ENCODE measurements around the gene ZIM2.

The ZIM2 gene

DNA sequence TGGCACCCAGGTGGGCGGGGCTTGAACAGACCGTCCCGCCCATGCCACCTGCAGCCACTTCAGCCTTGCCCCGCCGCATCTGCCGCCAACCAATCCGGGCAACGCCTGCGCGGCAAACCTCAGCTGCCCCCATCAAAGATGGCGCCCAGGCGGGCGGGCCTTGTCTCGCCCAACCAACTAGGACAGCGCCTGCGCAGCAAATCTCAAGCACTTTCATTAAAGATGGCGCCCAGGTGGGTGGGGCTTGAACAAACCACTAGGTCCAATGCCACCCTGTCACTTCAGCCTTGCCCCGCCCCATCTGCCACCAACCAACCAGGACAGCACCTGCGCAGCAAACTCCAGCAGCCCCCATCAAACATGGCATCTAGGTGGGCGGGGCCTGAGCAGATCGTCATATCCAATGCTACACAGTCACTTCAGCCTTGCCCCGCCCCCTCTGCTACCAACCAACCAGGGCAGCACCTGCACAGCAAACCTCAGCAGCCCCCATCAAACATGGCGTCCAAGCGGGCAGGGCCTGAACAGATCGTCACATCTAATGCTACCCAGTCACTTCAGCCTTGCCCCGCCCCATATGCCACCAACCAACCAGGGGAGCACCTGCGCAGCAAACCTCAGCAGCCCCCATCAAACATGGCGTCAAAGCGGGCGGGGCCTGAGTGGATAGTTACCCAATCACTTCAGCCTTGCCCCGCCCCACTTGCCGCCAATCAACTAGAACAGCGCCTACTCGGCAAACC is 1.4 kb downstream of the ZIM2 start:
- peak; percentile 96 for DNase-seq

DNA sequence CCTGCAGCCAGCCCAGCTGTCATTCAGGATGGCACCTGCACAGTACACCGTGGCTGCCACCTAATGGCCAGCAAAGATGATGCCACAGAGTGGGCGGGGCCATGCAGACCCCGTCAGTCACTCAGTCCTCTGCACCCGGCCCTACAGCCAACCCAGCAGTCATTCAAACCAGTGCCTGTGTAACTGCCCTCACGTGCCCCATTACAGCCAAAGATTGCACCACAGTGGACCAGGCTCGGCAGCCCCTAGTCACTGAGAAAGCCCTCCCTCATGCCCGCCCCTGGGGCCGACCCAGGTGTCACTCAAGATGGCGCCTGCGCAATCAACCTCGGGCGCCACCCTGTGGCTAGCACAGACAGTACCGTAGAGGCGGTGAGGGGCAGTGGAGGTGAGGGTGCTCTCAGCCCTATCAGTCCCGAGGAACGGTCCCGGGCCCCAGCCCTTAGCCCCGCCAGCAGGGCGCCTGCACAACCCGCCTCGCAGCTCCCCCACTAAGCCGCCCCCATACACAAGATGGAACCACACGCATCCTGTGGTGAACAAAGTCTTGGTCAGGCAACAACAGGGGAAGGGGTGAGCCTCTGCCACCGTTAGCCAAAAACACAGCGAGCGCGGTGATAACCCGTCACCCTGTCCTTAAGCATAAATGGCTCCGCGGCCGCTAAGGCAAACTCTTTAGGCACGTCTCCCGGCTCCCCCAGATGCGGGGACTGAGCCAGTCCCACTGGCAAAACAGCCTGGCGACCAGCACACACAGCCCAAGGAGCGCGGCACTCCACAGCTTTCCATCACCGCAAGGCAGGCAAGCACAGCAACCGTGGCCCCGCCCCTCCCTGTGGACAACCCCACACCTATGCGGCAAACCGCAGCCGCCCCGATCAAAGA is 2.3 kb downstream of the ZIM2 start:
- DNase-seq = peak; percentile 63

DNA sequence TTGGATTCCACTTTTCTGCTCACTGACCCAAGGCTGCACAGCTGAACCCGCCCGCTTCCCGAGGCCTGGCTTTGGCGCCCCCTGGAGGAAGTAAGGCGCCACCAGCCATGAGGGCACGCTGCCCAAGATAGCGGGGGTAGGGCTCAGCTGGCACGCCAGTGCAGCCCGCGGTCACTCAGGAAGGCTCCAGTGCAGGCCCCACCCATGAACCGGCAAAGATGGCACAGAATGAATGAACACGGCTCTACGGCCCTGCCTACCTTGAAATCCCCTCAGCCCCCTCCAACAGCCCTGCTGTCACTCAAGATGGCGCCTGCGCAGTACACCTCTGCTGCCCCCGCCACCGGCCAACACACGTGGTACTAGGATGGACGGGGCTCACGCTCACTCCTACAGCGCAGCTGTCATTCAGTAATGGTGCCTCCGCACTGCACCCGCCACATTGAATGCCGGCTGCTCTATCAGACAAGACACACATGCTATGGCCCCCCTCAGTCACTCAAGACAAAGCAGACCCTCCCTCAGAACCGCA is 3.0 kb downstream of the ZIM2 start:
- DNase-seq = peak; percentile 47

DNA sequence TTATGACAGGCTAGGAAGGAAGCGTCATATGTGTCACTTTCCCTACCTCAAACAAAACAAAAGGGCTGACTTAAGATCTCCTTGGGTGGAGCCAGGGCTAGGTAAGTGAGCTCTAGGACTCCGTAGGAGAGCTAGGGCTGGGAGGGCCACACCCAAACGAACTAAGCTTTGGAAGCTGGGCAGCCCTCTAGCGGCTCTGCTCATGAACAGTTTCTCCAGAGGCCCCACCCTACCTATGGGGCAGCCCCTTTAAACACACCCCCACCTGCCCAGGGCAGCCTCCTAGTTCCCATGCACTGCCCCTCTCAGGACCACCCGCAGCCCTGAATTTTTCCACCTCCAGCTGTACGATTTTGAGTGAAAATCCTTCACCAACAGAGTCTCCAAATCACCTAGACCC is 3.5 kb downstream of the ZIM2 start:
- no peak for DNase-seq

DNA sequence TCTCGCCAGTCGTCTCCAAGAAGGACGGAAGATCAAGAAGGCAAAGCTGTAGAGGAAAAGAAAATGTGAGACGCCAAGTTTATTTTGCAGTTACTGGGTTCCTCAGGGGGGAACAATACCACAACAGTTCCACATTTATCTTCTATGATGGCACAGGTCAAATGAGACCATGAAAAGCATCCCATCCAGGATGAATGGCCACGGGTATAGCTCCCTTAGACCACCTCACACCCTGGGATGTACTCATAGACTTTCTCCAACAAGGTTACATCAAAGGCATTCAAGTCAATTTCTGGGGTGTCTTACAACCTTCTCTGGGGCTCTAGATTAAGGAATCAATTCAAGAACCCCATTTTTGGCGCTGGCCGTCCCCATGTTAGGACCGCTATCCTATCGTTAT is 4.5 kb downstream of the ZIM2 start:
- DNase-seq = no peak

DNA sequence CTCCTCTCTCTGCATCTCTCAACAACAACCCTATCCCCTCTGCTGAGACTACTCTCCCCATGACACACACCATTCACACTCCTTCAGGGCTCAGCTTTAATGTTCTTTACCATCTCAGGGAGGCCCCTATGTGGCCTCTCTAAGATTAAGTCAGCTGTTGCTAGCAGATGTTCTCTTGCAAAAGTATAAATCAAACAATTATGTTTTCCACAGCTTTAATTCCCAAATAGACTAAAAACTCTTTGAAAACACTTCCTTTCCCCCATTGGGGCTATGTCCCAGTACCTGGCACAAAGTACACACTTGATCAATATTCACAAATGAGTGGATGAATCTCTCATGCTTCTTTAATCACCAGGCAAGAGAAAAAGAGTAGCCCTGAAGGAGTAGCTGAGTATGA is 5.1 kb downstream of the ZIM2 start:
- no peak for DNase-seq

DNA sequence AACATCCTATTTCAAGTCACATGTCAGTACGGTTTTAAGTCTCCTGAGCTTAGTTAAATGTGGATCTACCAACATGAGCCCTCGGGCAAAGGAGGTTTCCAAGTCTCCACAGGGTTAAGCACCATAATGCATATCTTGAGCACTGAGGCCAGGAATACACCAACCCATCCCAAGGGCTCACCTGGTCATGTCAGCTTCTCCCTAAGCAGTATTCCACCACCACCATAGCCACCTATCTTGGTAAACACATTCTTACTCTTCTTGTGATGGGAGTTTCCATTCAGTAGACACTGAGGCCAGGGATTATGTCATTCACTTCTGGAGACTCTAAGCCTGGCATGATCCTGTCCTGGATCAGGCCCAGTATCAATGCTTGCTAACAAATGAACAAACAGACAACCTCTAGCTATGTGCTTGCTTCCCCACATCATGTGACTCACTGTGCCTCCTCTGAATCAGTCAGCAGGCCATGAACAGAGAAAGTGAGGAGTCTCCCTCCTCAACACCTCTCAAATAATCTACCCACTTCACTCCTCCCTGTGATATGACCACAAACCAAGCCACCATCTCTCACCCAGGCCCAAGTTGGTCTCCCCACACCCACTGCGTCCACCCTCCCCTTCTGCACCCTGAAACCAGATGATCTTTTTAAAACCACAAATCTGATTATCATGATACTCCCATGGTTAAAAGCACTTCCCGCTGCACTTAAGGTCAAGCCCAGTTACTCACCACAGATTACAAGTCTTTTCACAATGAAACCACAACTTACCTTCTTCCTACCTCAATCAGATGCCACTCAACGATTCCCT is 5.8 kb downstream of the ZIM2 start:
- no peak for DNase-seq

DNA sequence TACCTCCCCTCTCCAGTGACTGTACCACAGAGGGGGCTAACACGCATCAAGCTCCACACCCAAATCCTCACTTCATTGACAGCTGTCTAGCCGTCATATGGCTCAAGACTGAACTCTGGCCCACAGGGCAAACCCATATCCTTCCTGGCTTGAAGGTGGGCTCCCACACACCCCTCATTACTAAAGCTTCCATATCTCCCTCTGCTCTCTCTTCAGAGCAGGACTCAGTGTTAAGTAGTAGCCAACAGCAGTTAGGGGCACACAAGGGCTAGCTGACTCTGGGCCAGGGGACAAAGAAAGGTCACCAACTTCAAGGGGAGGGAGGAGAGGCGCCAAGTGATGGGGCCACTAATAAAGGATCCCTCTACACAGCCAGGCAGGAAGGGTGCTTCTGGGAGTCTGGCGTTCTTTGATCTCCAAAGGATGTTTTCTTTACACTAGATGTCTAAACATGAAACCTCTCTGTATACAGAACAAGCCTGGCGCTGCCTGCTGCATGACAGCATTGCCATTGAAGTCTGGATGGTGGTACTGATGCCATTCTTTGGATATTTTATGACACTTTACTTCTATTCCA is 8.1 kb downstream of the ZIM2 start:
- no peak for DNase-seq

DNA sequence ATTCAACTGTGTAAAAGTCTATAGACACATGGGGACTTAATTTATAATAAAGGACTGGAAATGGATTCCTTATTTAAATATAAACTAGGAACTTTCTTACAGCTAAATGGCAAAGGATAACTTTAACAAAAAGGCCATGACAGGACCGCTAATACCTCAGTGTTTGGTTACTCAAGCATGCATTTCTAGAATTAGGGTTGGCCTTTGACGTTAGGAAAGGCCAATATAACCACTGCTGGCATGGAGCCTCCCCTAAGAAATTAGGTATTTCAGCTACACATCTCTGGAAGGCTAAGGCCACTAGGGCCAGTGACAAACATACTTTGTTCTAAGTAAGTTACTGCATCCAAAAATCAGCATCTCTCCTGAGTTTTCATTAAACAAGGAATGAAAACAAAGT is 9.3 kb downstream of the ZIM2 start:
- no peak for DNase-seq

DNA sequence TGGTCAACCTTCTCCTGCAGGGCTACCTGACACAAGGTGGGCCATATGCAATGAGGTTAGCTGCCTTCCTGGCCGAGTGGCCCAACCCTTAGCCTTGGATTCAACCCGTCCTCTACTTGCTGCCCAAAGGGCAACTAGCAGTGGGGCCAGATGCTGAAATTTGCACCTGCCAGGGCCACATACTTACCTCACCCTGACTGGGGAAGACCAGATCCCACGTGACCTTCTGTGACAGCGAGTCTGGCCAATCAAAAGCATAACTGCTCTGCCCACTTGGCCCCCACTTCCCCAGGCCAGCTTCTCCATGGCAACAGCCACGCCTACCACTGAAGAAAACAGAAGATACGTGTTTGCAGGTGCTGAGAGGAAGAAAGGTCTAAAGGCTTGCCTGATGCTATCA is 10.9 kb downstream of the ZIM2 start:
- no peak for DNase-seq

DNA sequence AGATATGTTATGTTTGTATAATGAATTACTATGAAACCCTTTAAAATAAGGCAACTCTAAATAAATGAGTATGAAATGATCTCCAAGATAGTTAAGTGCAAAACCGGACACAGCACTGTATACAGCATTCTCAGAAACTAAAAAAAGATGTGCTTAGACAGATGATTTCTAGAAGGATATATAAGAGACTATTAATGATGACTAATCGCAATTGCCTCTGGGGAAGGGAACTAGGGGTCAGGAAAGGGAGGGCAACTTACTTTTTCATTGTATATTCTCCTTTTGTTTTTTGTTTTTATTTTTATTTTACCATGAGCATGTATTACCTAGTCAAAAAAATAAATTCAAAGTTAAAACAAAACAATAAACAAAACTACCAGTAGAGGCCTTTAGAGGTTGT is 12.8 kb downstream of the ZIM2 start:
- no peak for DNase-seq

DNA sequence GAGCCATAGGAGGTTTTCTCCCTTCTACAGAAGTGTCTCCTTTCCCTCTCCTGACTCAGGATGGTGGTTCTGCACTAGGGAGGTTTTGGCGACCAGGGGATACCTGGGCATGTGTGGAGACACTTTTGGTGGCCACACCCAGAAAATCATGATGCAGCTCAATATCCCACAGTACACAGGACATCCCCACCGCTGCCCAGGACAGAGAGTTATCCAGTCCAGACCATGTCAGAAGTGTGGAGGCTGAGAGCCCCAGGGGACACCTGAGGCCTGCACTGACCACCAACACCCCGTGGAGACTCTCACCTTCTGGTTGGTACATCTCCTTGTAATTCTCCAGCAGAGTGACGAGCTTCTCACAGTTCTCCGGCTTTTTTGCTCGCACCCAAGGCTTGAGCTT is 16.6 kb downstream of the ZIM2 start:
- DNase-seq = no peak

DNA sequence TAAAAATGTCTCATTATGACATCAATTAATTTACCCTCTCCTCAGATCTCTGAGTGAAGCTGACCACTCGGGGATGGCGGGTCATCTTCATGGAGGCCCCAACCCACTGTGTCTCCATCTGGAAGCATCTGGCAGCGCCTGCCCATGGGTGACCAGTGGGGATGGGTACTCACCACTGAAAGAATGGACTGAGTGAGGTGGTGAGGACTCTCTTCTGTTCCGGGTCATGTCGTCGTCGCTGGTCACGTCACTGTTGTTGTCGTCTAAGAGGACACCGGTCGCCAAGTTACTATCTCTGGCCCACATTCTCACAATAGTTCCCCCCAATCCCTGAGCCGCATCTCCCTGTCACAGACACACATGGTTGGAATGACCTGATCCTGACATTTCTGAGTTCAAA is 17.1 kb downstream of the ZIM2 start:
- DNase-seq = no peak

DNA sequence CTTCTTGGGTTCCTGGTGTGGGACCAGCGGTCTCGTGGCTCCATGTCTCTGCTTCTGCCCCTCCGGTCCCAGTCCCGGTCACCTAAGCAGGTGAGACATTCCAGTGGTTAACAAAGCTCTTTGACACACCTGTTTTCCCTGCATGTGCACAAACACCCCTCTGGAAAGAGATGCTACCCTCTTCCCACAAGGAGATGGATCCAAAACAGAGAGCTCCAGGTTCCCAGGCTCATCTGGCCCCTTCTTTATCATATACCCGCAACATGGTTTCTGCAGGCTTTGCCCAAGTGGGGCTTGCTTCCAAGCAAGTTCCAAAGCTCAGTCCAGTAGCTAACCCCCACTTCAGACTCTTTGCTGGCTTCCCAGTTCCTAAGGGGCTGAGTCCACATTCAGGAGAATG is 17.8 kb downstream of the ZIM2 start:
- DNase-seq = no peak

DNA sequence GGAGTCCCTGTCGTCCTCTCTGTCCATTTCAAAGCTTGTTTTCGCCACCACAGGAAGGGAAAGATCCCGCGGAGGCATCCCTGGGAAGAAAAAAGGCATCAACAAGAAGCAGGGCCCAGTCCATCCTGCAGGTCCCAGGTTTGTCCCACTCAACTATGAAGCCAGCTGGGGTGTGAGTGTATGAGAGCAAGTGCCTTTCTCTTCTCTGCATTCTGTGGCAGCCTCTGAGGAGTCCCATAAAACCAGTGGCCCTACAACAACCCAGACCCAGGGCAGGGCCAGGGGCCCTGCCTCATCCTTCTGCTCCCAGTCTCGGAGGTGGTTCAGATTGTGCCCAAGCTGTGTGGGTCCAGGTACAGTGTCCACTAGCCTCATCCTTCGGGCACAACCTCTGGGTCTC is 18.9 kb downstream of the ZIM2 start:
- no peak for DNase-seq

DNA sequence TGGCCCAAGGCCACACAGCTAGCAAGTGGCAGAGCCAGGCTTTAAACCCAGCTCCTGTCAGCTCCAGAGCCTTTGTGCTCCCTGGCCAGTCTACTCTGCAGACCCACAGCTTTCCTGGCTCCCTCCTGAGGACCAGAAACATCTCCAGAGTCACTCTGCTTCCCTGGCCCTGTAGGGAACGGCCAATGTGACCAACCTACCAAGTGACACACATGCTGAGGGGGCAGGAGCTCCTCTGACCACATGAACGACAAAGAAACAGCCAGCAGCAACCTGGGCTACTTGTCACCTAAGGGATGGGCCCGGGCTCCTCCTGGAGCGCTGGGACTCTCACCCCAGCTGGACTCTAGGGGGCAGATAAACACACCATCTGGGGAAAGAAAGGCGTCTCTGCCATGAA is 19.3 kb downstream of the ZIM2 start:
- DNase-seq = no peak

DNA sequence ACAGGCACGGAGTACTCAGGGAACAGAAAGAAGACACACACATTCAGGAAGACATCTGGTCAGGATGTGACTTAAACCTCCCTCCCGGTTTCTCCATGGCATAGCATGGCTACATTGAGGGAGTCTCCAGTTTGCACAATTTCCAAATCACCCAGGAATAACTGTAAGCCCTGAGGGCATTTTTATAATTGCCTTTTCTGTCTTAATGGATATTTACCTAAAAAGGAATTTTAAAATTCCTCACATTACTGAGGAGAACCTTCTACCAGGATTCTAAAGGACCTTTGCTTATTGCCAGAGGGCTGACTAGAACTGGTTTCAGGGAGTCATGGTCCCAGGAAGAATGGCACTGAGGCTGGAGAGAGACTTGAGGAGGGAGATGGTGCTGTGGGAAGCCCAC is 21.4 kb downstream of the ZIM2 start:
- no peak for DNase-seq

DNA sequence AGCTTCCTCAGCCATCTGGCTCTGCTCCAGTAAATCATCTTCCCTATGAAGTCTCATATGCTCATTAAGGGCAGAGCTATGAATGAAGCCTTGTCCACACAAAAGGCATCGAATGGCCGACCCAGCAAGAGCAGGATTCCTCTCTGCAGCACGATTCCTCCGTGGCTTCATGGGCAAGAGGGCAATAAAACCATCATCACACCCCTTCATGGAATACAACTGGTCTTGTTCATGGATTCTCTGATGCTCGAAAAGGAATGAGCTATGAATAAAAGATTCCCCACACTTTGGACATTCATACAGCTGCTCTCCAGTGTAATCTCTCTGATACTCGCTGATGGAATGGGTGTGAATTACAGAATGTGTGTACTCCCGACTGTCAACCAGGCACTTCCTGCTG is 25.9 kb downstream of the ZIM2 start:
- DNase-seq = no peak

DNA sequence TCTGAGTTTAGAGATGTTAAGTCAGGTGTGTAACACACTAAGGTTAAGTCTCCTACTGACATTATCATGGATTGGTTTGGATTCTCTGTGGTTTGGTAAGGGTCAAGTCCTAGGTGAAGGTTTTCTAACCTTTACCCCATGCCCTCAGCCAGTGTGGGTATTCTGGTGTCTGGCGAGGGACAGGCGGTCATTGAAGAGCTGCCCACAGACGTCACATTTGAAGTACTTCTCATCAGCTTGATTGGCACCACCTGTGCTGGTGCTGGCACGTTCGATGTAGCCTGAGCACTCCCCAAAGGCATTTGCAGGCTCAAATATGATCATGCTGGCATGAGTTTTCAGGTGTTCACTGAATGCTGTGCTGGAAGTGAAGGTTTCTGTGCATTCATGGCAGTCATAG is 27.0 kb downstream of the ZIM2 start:
- DNase-seq = no peak

DNA sequence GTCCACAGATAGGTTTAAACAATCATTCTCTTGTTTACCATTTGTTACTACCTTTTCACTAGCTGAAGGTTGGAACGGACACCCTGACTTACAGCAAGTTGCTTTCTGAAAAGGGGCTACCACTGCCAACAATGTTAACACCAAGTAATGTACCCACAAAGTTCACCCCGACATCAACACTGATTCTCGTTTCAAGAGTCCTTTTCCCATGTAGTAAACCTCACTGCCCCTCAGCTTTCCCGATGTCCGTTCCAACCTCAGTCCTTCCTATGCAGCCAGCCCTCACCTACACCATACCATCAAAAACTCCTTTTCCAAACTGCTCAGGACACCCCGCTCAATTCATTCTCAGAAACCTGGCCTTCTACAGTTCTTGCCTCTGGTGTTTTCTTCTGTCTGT is 29.0 kb downstream of the ZIM2 start:
- DNase-seq = no peak

DNA sequence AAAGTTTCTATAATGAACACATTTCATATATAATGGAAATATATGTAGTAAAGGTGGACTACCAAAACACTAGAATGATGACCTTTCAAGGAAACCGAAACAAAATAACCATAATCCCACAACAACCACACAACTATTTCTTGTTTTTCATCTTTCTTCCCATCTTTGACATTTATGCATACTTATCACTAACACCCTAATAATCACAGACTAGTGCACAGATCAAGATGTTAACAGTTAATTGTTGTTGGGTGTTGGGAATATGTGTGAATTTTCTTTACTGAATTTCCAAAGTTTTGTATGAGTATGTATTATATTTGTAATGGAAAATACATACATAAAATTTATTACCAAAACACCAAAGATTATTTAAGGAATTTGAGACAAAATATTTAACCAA is 30.3 kb downstream of the ZIM2 start:
- no peak for DNase-seq

DNA sequence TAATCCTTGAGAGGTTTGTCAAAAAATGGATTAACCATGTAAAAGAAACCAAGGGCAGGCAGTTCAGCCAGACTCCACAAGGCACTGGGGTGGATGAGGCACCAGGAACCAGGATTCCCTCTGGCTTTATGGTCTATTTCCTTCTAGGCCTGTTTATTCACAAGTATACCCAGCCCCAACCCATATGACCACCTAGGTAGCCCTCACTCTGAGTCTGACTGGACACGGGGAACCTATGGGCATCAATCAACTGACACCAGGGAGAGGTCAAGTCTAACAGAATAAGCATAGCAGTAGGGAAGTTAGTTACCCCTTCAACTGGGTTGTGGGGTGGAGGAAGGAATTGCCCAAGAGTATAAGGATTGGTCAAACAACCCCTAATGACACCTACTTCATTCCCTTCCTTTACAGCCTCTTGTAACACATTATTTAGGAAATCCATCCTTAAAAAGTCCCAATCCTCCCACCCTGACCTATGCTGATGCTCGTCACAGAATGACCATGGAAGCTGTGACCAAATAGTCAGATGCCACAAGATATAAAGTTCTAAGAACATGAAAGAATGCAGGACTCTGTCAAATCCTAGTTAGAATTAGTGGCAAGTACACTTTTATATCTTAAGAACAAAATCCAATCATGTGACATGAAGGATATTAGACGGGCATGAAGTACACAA is 31.7 kb downstream of the ZIM2 start:
- DNase-seq = no peak

All from fibroblast of skin of scalp (primary cell).